ENCODE data around the gene CHST1.

- TF ChIP-seq, protein P1, sequence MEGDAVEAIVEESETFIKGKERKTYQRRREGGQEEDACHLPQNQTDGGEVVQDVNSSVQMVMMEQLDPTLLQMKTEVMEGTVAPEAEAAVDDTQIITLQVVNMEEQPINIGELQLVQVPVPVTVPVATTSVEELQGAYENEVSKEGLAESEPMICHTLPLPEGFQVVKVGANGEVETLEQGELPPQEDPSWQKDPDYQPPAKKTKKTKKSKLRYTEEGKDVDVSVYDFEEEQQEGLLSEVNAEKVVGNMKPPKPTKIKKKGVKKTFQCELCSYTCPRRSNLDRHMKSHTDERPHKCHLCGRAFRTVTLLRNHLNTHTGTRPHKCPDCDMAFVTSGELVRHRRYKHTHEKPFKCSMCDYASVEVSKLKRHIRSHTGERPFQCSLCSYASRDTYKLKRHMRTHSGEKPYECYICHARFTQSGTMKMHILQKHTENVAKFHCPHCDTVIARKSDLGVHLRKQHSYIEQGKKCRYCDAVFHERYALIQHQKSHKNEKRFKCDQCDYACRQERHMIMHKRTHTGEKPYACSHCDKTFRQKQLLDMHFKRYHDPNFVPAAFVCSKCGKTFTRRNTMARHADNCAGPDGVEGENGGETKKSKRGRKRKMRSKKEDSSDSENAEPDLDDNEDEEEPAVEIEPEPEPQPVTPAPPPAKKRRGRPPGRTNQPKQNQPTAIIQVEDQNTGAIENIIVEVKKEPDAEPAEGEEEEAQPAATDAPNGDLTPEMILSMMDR (conservative IDR thresholded peaks at IDR 0.05; ENCODE audit: low read length), result no peak
- TF ChIP-seq EZH2phosphoT487 (IDR thresholded peaks at IDR 0.05; ENCODE audit: borderline replicate concordance, low read depth, low read length), result no peak
These were observed 42.6 kb downstream of the CHST1 start for GRCh38 chr11:45622861-45623260.

Measured in OCI-LY7 (cell line).